ENCODE data around the gene GTSE1.
A peak's percentile ranks its signal among the peaks of the same experiment; 100 is the strongest.

The GTSE1 gene

GRCh38 chr22:46327691-46328465 is 31.2 kb downstream of the GTSE1 start:
- H3K4me3 ChIP-seq (ENCODE audit: low read depth, low read length) = no peak overlapping the region
- no peak for TF ChIP-seq CTCF (IDR thresholded peaks at IDR 0.05; ENCODE audit: low read depth, low read length)

- TF ChIP-seq CTCF (IDR thresholded peaks at IDR 0.05; ENCODE audit: low read depth, low read length) = no peak
Observed at GRCh38 chr22:46328797-46329196, 32.1 kb downstream of the GTSE1 start.

GRCh38 chr22:46329616-46330015 is 32.9 kb downstream of the GTSE1 start:
- TF ChIP-seq CTCF (IDR thresholded peaks at IDR 0.05; ENCODE audit: low read depth, low read length) = no peak
- H3K4me3 ChIP-seq (ENCODE audit: low read depth, low read length) = no peak overlapping the region

More at GRCh38 chr22:46328797-46329196, 32.1 kb downstream of the GTSE1 start:
- H3K4me3 ChIP-seq (ENCODE audit: low read depth, low read length) = no peak overlapping the region

GRCh38 chr22:46330426-46330825 is 33.8 kb downstream of the GTSE1 start:
- H3K4me3 ChIP-seq (ENCODE audit: low read depth, low read length) = no peak overlapping the region
- TF ChIP-seq CTCF (IDR thresholded peaks at IDR 0.05; ENCODE audit: low read depth, low read length) = no peak

- TF ChIP-seq CTCF (IDR thresholded peaks at IDR 0.05; ENCODE audit: low read depth, low read length) = no peak
- H3K4me3 ChIP-seq (ENCODE audit: low read depth, low read length) = no peak overlapping the region
Observed at GRCh38 chr22:46331496-46331895, 34.8 kb downstream of the GTSE1 start.

GRCh38 chr22:46335201-46336118 is 38.8 kb downstream of the GTSE1 start, which contains the start of gene TRMU:
TSS of gene TRMU (plus strand) at chr22:46335714. CDS start at chr22:46335765, 51 bp downstream.
- H3K4me3 ChIP-seq (ENCODE audit: low read depth, low read length) = peak within 1 kb of the TSS; percentile 93
- TF ChIP-seq CTCF (IDR thresholded peaks at IDR 0.05; ENCODE audit: low read depth, low read length) = no peak
